ENCODE data around the gene GASK1B.

Gene GASK1B

DNA sequence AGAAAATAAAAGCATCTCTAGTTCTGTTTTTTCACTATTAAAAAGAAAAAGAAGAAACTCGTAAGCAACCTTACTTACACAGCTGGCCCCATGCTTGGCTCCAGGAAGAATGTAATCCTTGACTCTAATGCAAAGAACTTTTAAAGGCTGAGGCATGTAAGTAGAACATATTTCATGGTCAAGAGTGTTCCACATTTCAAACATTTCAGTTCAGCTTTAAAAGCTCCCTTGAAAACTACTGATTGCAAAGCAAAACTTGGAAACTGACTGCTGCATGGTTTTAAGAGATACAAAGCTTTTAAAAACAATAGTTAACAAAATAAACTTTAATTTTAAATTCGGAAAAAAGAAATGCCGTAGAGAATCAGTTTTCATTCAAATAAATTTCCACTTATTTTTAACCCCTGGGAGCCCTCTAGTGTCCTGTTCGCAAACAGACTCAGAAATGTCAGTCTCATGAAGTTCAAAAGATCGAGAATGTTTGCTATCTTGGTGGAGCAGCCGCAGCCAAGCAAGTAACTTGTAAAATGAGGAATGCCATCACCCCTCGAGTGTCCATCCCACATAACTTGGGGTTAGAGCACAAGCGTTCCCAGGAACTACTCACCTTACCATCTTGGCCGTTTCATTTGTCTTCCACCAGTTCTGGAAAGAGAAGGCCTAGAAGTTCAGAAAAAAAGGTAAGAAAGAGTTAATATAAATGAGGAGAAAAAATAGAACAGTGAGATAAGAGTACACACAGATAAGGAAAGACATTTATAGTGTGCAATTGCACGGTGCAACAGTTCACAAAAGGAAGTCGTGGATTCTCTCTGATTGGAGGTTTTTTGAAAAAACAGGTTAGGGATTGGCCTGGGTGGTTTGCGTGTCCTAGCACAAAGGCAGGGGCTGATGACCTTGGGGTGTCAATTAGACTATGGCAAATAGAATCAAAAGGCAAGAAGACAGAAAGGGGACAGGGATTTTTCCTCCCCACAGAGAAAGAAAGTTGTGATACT, at the start of gene GASK1B:
TSS of gene GASK1B (minus strand) at position 765 of the 998 bp plus-strand sequence. CDS start 1,650 bp downstream, outside the sequence.
- DNase-seq = no peak

DNA sequence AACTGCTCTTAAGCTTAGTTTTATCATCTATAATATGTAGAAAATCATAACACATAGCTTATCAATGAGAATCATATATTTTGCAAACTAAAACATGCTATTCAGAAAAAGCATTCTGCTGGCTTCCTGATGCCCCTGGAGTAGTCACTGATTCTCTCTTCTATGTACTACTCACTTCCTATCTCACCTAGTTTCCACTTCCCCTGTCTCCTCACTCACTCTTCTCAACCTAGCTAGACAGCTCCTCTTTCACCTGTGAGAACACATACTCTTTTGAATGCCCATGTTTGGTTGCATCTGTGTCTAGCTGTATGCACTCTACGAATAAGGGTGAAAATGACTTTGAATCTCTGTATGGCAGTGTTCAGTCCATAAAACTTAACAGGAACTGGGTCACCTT, 46.8 kb upstream of the GASK1B start:
- no peak for DNase-seq

DNA sequence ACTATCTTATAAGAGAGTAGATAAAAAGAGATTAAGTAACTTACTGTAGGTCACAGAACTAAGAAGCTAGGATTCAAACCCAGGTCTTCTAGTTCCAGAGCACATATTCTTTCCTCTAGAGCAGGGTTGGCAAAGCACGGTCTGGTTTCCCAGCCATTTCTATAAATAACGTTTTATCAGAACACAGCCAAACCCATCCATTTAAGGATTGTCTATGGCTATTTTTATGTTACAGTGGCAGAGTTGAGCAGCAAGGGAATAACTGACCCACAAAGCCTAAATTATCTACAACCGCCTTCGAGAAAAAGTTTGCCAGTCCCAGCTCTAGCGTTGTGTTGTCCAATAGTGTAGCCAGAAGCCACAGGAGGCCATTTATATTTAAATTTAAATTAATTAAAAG, 44.9 kb upstream of the GASK1B start:
- DNase-seq = no peak

DNA sequence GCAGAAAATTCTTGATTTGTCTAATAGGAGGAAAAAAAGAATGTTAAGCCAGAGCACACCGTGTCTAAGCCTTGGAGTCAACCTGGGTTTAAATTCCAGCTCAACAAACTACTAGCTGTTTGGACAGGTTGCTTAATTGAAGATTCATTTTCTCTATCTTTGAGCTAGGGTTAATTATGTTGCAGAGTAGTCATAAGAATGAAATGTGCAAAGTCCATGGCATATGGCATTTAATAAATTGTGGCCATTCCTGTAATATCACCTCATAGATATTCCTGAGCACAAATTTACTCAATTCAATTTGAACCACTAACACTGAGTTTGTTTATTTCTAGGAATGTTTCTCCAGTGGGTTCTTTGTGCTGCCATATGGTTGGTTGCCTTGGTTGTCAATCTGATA, 42.0 kb upstream of the GASK1B start:
- no peak for DNase-seq

DNA sequence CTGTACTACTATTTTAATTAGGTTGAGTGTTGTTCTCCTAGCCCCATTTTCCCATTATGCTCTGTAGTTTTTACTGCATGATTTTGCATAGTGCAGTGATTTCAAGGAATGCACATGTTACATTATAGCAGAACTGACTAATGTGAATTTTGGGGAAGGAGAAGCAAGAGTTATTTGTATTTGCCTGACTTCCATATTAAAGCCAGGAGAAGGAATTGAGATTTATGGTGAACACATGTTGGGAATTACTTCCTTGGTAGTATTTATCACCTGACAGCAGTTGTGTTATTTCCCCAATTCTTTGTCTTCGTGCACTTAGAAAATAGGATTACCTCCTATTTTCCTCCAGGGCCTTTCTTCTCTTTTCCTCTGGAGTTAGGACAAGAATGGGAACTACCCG, 40.6 kb upstream of the GASK1B start:
- no peak for DNase-seq

DNA sequence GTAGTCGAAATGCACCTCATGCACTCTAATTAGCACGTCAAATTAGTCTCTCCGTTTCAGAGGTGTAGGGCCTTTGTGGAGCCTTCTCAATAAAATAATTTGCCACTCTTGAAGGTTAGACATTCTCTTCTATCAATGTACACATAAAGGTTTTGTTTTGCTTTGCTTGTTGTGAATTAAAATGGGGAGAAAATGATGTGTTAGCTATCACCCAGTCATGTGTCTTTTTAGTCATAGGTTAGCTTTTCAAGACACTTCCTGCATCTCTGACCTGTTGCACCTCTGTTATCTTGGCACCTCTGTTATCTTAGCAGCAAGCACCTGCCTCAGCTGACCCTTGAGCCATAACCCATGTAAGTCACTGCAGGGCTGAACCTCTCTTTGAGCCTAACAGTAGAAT, 38.4 kb upstream of the GASK1B start:
- DNase-seq = no peak

DNA sequence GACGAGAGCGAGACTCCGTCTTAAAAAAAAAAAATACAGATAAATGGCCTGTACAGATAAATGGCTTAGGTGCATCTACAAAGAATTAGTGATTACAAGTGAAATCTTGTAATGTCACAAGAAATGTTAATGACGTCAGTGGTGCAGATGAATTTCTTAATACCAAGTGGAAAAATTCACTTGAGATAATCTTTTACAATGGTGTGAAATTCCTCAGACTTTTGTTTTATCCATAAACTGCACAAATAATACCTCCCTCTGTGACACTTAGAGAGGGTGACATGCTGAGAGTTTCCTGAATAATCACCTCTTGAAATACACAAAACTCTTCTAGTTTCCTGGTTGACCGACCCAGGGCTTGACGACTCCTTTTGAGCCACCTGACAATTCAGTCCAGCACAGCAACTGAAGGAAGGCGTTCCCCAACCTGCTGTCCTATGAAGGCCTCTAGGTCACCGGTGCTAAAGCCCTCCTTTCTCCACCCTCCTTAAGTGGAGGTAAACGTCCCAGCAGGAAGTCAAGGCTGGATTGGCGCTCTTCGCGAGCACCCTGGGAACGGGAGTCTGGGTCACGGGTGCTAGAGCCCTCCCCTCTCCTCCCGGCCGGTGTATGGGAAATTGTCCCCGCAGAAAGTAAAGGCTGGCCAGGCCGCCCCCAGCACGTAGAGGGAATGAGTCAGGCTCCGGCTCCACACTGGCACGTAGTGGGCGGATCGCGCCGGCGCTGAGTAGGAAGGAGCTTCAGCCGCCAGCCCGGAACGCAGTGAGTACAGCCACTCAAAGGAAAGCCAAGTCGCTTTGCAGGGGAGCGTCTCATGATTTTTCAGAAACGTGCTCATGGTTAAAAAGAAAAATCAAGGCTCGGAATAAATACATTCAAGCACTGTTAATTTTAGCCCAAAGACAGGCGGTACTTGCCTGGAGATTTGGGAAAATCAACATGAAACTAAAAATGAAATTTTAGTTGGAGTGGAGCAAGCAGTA, 37.3 kb upstream of the GASK1B start, which contains the start of gene TMEM144:
TSS of gene TMEM144 (plus strand) at position 662 of the 983 bp plus-strand sequence. CDS start 2,182 bp downstream, outside the sequence.
- no peak for DNase-seq

DNA sequence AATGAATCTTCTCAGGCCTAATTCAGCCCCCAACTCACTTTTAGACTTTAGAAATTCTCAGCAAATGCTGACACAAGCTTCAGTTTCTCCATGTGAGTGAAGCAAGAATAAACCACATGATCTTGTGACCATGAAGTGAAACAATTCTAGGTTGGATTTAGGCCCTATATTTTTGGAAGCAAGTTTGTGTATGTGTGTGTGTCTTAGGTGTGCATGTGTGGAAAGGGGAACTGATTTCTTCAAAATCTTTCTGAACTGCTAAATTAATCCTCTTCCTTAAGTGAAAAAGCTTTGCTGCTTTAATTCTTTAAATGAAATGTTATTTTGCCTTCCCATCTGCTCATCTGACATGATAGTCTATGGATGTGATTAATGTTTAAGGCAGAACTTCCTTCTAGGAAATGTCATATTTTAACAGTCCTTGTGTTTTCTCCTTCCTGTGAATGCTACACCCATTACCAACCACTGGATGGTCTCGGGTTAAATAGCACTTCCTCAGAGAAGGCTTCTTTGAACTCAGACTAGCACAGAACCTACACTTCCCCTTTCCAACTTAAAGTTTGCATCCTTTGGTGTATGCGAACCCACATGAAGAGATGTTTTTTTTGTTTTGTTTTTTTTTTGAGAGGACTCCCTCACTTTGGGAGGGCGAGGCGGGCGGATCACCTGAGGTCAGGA, 36.3 kb upstream of the GASK1B start:
- no peak for DNase-seq

DNA sequence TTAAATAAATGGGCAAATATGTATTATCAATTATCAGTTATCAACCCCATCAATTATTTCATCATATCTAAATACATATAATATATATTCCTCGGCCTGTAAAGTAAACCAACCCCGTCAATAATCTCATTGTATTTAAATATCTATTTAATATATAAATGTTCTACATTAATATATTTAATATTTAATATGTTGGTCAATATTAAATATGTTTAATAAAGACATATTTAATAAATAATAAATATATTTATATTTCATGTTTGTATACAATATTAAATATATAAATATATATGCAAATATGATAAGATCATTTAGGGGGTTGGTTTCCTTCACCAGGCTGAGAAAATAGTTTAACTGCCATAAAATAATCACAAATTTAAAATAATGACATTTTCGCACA, 31.1 kb upstream of the GASK1B start:
- DNase-seq = no peak

DNA sequence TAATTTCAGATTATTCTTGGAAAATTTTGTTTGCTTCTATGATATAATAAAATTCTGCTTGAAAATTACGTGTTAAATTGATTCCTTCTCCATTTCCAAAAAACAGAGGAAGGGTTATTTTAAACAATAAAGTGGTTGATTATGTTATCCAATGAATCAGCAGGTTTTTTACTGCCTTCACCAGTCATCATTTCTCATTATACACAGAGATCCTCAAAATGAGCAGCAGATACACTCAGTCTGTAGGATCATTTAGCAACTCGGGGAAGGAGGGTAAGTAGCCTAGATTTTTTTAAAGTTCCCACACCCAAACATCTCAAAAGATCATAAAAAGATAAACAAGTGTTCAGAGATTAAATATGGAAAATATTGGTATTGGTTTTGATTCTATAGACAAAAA, 30.6 kb upstream of the GASK1B start:
- no peak for DNase-seq

DNA sequence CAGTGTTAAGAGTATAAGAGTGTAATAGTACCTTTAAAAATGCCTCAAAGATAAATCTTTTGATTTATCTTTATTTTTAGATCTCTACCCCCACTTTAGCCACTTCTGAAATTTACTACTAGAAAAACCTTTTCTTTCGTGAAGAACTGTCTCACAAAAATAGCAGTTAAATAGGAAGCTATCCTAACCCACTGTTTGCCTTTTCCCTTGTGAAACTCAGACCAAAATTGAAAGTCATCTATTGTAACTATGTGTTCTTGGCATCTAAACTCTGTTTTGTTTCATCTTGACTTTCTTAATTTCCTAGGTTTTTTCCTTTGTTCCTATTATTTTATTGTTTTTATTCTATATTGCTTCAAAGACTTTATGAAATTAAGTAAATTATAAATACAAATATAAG, 29.7 kb upstream of the GASK1B start:
- DNase-seq = no peak

DNA sequence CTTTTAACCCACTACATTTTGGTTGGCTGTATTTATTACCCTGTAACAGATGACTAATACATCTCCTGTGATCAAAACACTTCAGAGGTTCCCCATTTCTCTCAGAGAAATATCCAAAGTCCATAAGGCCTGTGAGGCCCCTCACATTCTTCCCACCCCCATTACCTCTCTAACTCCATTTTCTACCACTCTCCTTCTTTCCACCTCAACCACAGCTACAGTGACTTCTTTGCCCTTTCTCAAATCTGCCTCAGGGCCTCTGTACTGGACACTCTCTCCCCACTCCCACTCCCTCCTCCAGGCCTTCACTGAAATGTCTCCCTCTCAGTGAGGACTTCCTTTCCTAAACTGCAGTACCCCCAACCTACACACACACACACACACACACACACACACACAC, 29.1 kb upstream of the GASK1B start:
- no peak for DNase-seq

DNA sequence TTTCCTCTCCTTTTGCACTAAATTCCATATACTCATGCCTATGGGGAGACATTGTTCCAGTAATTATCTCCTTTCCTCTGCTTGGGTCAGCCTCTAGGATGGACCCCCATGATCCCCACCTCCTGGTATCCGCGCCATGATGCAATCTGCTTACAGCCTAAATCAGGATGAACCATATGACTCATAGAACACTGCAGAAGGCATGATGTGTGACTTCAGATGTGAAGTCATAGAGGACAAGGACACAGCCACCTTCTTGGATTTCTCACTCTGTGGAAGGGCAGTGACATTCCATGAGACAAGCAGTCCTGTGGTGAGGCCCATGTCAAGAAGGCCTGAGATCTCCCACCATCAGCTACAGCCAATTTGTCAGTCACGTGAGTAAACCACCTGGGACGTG, 28.5 kb upstream of the GASK1B start:
- no peak for DNase-seq

DNA sequence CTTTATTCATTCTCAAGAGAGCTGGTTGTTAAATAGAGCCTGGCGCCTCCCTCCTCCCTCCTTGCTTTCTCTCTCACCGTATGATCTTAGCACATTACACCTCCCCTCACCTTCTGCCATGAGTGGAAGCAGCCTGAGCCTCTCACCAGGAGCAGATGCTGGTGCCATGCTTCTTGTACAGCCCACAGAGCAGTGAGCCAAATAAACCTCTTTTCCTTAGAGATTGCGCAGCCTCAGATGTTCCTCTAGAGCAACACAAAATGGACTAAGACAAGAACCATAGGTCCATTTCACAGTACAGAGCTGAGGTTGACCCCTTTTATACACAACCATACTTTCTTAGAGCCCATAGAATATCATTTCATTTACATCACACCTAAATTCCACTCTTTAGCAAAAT, 27.4 kb upstream of the GASK1B start:
- no peak for DNase-seq

DNA sequence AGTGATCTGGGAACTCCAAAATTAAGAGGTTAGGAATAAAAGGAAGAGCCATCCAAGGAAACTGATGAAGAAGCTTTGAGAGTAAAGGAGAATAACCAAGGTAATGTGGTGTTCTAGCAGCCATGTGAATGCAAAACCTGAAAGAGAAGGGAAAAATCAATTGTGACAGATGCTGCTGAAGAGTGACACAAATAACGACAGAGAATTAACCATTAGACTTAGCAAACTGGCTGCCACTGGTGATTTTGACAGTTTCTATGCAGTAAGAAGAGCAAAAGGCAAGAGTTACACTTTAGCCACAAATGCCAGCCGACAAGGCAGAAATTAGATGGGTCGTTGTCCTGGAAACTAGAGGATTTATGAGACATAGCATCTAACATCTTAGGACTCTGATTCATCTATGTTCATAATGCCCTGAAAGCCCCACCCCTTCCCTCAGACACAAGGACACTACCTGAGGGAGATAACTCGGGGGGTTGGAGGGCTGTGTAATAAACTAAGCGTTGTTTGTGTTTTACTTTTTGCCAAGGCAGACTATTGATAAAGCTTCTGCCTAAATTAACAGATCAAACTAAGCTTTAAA, 24.5 kb upstream of the GASK1B start:
- no peak for DNase-seq

DNA sequence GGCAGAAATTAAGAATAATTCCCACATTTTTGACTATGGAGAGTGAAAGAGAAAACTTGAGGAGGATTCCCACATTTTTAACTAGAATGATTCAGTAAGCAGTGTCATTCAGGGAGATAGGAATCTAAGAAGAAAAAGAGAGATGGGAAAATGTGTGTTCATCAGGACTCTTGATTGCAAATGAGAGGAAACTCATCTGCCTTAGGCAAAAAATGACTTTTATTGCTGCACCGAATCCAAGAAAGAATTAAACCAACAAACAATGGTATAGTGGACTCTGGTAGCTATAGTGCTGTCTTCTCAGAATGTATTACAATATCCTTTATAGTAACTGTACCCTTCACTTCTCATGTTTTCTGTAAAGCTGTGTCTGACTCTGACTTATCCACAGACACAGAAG, 22.5 kb upstream of the GASK1B start:
- DNase-seq = no peak

DNA sequence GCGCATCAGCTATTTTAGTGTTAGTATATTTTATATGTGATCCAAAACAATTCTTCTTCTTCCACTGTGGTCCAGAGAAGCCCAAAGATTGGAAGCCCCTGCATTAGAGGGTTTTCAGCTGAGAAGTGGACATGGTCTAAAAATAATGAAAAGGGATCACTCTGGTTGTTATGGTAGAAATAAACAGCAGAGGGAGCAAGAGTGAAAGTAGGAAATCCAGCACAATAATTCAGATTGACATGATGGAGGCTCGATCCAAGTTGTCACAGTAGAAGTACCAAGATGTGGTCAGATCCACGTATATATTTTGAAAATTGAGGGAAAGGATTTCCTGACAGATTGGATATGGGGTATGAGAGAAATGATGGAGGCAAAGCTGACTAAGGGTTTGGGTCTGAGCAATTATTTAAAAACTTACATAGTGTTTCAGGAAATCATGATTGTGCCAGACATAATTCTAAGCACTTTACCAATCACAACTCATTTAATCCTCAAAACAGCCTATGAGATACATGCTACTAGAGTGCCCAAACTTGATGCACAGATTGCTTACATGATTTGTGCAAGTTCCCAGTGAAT, 20.4 kb upstream of the GASK1B start:
- no peak for DNase-seq

DNA sequence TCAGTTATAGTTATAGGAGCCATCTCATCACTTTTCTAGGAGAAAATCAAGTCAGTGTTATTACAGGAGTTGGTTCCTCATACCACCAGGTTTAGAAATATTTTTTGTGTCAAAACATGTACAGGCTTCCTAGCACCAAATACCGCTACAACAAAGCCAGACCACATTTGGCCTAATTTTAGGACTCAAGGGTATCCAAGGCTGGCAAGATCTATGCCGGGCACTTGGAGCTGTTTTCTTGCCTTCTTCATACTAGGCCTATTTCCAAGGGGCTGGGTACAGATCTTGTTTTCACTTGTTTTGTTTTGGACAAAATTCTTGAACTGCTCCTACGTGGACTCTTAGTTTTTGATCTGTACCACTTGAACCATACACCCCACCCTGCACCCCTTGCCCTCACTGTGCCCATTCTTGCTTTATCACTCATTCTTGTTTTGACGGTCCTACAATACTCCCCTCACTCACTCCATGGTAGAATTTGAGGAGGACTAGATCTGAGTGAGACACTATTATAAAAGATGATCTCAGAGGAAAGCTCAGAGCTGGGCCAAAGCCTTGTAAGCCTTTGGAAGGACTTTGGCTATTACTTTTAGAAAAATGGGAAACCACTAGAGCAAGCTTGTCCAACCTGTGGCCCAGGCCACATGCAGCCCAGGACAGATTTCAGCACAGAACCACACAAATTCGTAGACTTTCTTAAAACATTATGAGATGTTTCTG, 19.8 kb upstream of the GASK1B start:
- DNase-seq = no peak

DNA sequence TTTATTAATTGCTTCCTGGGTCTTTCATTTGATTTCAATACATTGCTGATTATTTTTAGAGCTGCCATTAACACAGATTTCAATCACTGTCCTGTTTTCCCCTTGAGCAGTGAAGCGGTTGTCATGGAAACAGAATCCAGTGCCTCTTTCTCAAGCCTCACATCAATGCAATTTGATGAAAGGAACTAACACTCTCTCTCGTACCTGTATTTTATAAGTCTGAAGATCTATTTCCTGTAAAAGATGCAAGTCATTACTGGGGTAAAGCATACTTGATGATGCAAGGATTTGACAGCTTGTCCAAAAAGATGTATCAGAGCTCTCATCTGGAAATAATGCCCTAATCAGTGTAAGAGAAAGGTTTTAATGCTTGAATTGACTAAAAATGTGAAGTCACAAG, 17.9 kb upstream of the GASK1B start:
- DNase-seq = no peak

DNA sequence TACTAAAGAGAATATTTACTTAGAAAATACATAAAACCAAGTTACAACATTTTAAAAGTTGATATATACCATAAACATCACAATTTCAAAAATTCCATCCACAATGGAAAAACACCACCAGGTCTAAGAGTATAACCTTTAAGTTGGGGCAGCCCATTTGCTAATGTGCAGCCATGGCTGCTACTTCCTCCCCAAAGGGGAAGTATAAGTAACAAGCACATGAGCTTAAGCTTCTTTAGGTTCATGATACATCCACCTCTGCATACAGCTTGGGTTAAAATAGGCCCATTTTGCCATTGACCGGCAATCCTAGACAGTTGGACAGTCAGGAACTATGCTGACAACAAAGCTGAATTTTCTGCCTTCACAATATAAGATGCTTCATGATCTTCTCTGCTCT, 16.6 kb upstream of the GASK1B start:
- DNase-seq = no peak

DNA sequence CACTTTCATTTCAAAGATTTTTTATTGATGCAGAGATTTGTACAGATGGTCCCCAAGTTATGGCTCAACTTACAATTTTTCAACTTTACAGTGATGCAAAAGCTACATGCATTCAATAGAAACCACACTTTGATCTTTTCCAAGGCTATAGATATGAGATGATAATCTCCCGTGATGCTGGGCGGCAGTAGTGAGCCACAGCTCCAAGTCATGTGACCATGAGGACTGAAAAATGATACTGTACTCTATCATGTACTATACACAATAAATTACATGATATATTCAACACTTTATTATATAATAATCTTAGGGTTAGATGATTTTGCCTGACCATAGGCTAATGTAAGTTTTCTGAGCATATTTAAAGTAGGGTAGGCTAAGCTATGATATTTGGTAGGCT, 14.0 kb upstream of the GASK1B start:
- DNase-seq = no peak

Measured in activated CD4-positive, alpha-beta T cell treated with anti-CD3 and anti-CD28 coated beads for 1 hour (primary cell).